DMS79 (cell line): ENCODE results near the gene TESMIN.

Experiments
- DNase-seq: peaks from one replicate; lab custom pipeline; 2025; lab: John Stamatoyannopoulos, UW

The TESMIN gene

GRCh38 chr11:68751331-68751856 lies at the start of gene TESMIN:
Gene TESMIN (minus strand): TSS chr11:68751520. CDS start chr11:68750660, 860 bp downstream.
- no peak for DNase-seq

GRCh38 chr11:68798221-68798813 lies 47.0 kb upstream of the TESMIN start:
- no peak for DNase-seq

GRCh38 chr11:68796801-68797200 lies 45.5 kb upstream of the TESMIN start:
- DNase-seq, result no peak

GRCh38 chr11:68792400-68792966 lies 41.2 kb upstream of the TESMIN start:
- DNase-seq, result no peak

- DNase-seq, result no peak
Observed at GRCh38 chr11:68784653-68785052, 33.3 kb upstream of the TESMIN start.

GRCh38 chr11:68783216-68783821 lies 32.0 kb upstream of the TESMIN start:
- no peak for DNase-seq

GRCh38 chr11:68782711-68783110 lies 31.4 kb upstream of the TESMIN start:
- DNase-seq, result no peak

GRCh38 chr11:68780829-68781228 lies 29.5 kb upstream of the TESMIN start:
- no peak for DNase-seq

- DNase-seq, result no peak
Observed at GRCh38 chr11:68778205-68778604, 26.9 kb upstream of the TESMIN start.

- no peak for DNase-seq
Observed at GRCh38 chr11:68776442-68777235, 25.3 kb upstream of the TESMIN start.

- no peak for DNase-seq
Observed at GRCh38 chr11:68775951-68776388, 24.6 kb upstream of the TESMIN start.

GRCh38 chr11:68774194-68774585 lies 22.9 kb upstream of the TESMIN start:
- no peak for DNase-seq

- DNase-seq, result no peak
Observed at GRCh38 chr11:68773521-68774193, 22.3 kb upstream of the TESMIN start.

GRCh38 chr11:68772936-68773335 lies 21.6 kb upstream of the TESMIN start:
- no peak for DNase-seq

- no peak for DNase-seq
Observed at GRCh38 chr11:68770781-68771180, 19.5 kb upstream of the TESMIN start.

- no peak for DNase-seq
Observed at GRCh38 chr11:68767672-68768071, 16.4 kb upstream of the TESMIN start.

- DNase-seq, result no peak
Observed at GRCh38 chr11:68766786-68767185, 15.5 kb upstream of the TESMIN start.

- DNase-seq, result no peak
Observed at GRCh38 chr11:68764746-68765145, 13.4 kb upstream of the TESMIN start.

- no peak for DNase-seq
Observed at GRCh38 chr11:68763926-68764657, 12.8 kb upstream of the TESMIN start.

- no peak for DNase-seq
Observed at GRCh38 chr11:68763181-68763721, 11.9 kb upstream of the TESMIN start.

GRCh38 chr11:68762481-68762880 lies 11.2 kb upstream of the TESMIN start:
- DNase-seq, result no peak
